Sigmoid colon (tissue), 4 donors: ENCODE measurements around the gene BOD1L1.

ENCODE experiments used
- CTCF ChIP-seq, 4 experiments: fragments of 450-650 bp in 3 of 4; fragments of 200-600 bp in 1 of 4; IDR thresholded peaks; one replicate each; pipeline ENCODE4 v1.5.1; 2016 to 2019; ENCODE audit warnings: antibody characterized with exemption in 4 of 4, mild to moderate bottlenecking in 3 of 4, moderate library complexity in 2 of 4
- EP300 ChIP-seq, 4 donors: sonication (generic); formaldehyde crosslinking; IDR thresholded peaks; one replicate each; pipeline ENCODE4 v1.6.1; 2017; ENCODE audit warnings: antibody characterized with exemption in 4 of 4
- POLR2A ChIP-seq, 2 donors: fragments of 450-650 bp; IDR thresholded peaks; one replicate each; pipeline ENCODE4 v1.6.1; 2016; ENCODE audit warnings: antibody characterized with exemption in 2 of 2, mild to moderate bottlenecking in 2 of 2, moderate library complexity in 2 of 2
- POLR2AphosphoS5 ChIP-seq, 4 donors: sonication (generic); formaldehyde crosslinking; IDR thresholded peaks; one replicate each; pipeline ENCODE4 v1.6.1; 2017; ENCODE audit warnings: antibody characterized with exemption in 4 of 4

GRCh38 chr4:13535118-13535517, 92.4 kb downstream of the BOD1L1 start:
- no peak for TF ChIP-seq EP300 (IDR thresholded peaks at IDR 0.05)
- no peak for TF ChIP-seq POLR2A (IDR thresholded peaks at IDR 0.05)
- TF ChIP-seq CTCF (IDR thresholded peaks at IDR 0.05): no peak
- no peak for TF ChIP-seq POLR2AphosphoS5 (IDR thresholded peaks at IDR 0.05)
